Measurements from ENCODE around the gene PCSK9.
A peak's percentile ranks its signal among the peaks of the same experiment; 100 is the strongest.

PCSK9 gene

GRCh38 chr1:55047611-55048010, 8.3 kb downstream of the PCSK9 start:
- TF ChIP-seq, protein P1, sequence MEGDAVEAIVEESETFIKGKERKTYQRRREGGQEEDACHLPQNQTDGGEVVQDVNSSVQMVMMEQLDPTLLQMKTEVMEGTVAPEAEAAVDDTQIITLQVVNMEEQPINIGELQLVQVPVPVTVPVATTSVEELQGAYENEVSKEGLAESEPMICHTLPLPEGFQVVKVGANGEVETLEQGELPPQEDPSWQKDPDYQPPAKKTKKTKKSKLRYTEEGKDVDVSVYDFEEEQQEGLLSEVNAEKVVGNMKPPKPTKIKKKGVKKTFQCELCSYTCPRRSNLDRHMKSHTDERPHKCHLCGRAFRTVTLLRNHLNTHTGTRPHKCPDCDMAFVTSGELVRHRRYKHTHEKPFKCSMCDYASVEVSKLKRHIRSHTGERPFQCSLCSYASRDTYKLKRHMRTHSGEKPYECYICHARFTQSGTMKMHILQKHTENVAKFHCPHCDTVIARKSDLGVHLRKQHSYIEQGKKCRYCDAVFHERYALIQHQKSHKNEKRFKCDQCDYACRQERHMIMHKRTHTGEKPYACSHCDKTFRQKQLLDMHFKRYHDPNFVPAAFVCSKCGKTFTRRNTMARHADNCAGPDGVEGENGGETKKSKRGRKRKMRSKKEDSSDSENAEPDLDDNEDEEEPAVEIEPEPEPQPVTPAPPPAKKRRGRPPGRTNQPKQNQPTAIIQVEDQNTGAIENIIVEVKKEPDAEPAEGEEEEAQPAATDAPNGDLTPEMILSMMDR (conservative IDR thresholded peaks at IDR 0.05) = no peak
- H3K27ac ChIP-seq = no peak overlapping the region

GRCh38 chr1:55048453-55049270, 9.3 kb downstream of the PCSK9 start:
- peak overlapping the region; percentile 64; the same call in 1 of the 2 replicates for H3K27ac ChIP-seq
- TF ChIP-seq, protein P1 (conservative IDR thresholded peaks at IDR 0.05) = no peak

DNA sequence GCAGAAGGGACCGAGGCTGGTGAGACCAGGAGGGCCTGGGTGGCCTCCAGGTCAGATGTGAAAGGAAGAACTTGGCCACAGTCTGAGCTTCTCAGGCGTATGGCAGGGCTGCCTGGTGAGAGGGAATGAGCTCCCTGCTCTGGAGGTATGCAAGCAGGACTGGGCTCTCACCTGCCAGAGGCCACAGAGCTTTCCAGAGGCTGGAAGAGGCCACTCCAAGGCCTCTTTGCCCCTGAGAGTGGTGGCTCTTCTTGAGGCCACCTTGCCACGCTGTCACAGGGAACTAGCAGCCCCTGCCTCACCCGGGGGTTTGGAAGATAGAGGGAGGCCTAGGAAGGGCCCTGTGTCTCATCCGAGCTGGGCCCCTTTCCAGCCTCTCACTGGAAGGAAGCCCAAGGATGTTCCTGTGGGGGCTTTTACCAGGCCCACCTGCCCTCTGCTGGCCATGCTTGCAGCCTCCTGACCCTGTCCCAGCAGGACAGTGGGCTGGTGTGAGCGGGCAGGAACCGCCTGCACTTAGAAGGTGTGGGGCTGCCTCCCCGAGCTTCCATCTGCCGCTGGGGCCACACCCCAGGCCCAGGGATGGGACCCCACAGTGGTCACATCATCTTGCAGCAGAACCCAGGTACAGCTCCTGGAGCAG, 10.0 kb downstream of the PCSK9 start:
- H3K27ac ChIP-seq = peak overlapping the region; percentile 64
- TF ChIP-seq, protein P1 (conservative IDR thresholded peaks at IDR 0.05) = no peak

GRCh38 chr1:55049914-55050278, 10.5 kb downstream of the PCSK9 start:
- peak overlapping the region; percentile 64 for H3K27ac ChIP-seq
- TF ChIP-seq, protein P1 (conservative IDR thresholded peaks at IDR 0.05) = no peak

DNA sequence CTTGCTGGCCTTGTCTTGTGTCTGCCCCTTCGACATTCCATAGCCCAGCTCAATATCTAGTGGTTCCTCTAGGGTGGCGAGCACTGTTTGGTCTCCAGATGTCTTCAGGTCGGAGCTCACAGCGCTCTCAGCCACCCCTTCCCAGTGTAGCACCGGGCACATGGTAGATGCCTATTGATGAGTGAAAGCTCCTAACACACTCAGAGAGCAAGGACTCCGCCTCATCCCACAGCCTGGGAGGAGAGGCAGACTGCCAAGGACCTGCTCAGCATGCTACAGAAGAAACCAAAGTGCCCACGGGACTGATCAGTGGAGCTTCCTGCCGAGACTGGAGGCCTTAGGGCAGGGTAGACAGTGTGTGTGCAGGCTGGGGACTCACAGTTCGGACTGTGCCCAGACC, 10.9 kb downstream of the PCSK9 start:
- H3K27ac ChIP-seq = peak overlapping the region; percentile 64
- TF ChIP-seq, protein P1 (conservative IDR thresholded peaks at IDR 0.05) = no peak

- TF ChIP-seq, protein P1 (conservative IDR thresholded peaks at IDR 0.05) = no peak
- H3K27ac ChIP-seq = peak overlapping the region; percentile 64; the same call in 1 of the 2 replicates
Observed at GRCh38 chr1:55051169-55051568, 11.8 kb downstream of the PCSK9 start.

- TF ChIP-seq, protein P1 (conservative IDR thresholded peaks at IDR 0.05) = no peak
- H3K27ac ChIP-seq = no peak overlapping the region
Observed at GRCh38 chr1:55051621-55052020, 12.3 kb downstream of the PCSK9 start.
